SW 1271 (cell line): Measurements from ENCODE around the gene ALKBH5.

Source experiments
- DNase-seq, 2 experiments: peaks; one replicate each; lab custom pipeline; 2025; lab: John Stamatoyannopoulos, UW

The ALKBH5 gene

GRCh38 chr17:18158022-18158600, 25.5 kb upstream of the ALKBH5 start:
- peak in 1 of 2 experiments; percentile 23 for DNase-seq

- no peak for DNase-seq
Measured at GRCh38 chr17:18159551-18160120, 24.0 kb upstream of the ALKBH5 start.

- DNase-seq = no peak
Measured at GRCh38 chr17:18160128-18160856, 23.3 kb upstream of the ALKBH5 start.

- DNase-seq = no peak
Measured at GRCh38 chr17:18161207-18162145, 22.2 kb upstream of the ALKBH5 start.

GRCh38 chr17:18163547-18163946, 20.1 kb upstream of the ALKBH5 start:
- DNase-seq = no peak

GRCh38 chr17:18166894-18167293, 16.7 kb upstream of the ALKBH5 start:
- no peak for DNase-seq

GRCh38 chr17:18167421-18167820, 16.2 kb upstream of the ALKBH5 start:
- no peak for DNase-seq

GRCh38 chr17:18172531-18173278, 10.9 kb upstream of the ALKBH5 start:
- no peak for DNase-seq

- DNase-seq = no peak
Measured at GRCh38 chr17:18173740-18174139, 9.9 kb upstream of the ALKBH5 start.

GRCh38 chr17:18176176-18176575, 7.5 kb upstream of the ALKBH5 start:
- no peak for DNase-seq

GRCh38 chr17:18177133-18177532, 6.5 kb upstream of the ALKBH5 start:
- DNase-seq = no peak

GRCh38 chr17:18177722-18178121, 5.9 kb upstream of the ALKBH5 start:
- no peak for DNase-seq

GRCh38 chr17:18179196-18179595, 4.4 kb upstream of the ALKBH5 start:
- no peak for DNase-seq

GRCh38 chr17:18179804-18180203, 3.8 kb upstream of the ALKBH5 start:
- no peak for DNase-seq

- DNase-seq = no peak
Measured at GRCh38 chr17:18181358-18181757, 2.3 kb upstream of the ALKBH5 start.

- DNase-seq = peak in 1 of 2 experiments; percentile 37
Measured at GRCh38 chr17:18182110-18182977, 1.3 kb upstream of the ALKBH5 start.

- DNase-seq = peak; percentile 85 to 97
Measured at GRCh38 chr17:18182978-18183333, 672 bp upstream of the ALKBH5 start.

- DNase-seq = peak in 1 of 2 experiments; percentile 58
Measured at GRCh38 chr17:18184143-18185031, 759 bp downstream of the ALKBH5 start.

GRCh38 chr17:18185391-18185790, 1.8 kb downstream of the ALKBH5 start:
- DNase-seq = no peak
